ENCODE data around the gene NTN3.

GRCh38 chr16:2450535-2450934 is 20.6 kb upstream of the NTN3 start:
- TF ChIP-seq, protein P1, sequence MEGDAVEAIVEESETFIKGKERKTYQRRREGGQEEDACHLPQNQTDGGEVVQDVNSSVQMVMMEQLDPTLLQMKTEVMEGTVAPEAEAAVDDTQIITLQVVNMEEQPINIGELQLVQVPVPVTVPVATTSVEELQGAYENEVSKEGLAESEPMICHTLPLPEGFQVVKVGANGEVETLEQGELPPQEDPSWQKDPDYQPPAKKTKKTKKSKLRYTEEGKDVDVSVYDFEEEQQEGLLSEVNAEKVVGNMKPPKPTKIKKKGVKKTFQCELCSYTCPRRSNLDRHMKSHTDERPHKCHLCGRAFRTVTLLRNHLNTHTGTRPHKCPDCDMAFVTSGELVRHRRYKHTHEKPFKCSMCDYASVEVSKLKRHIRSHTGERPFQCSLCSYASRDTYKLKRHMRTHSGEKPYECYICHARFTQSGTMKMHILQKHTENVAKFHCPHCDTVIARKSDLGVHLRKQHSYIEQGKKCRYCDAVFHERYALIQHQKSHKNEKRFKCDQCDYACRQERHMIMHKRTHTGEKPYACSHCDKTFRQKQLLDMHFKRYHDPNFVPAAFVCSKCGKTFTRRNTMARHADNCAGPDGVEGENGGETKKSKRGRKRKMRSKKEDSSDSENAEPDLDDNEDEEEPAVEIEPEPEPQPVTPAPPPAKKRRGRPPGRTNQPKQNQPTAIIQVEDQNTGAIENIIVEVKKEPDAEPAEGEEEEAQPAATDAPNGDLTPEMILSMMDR (IDR thresholded peaks at IDR 0.05), result no peak
- TF ChIP-seq POLR2A (IDR thresholded peaks at IDR 0.05), result no peak

All from heart left ventricle (tissue), 13 donors.